IMR-90 (cell line): Measurements from ENCODE around the gene UEVLD. TPM values are rescaled to one million over a fixed set of nuclear protein-coding genes. Genes with fewer than 3 reads are reported as not detected.

ENCODE experiments used
- ATAC-seq: fragments of 200-7000 bp; cut with Tn5 transposase; 2 replicates; pipeline ENCODE4 v1.9.1; 2020; ENCODE audit warnings: low read depth, mild to moderate bottlenecking, moderate library complexity
- BruUV-seq: library from RNA; stranded (reverse); fragments of 400-500 nt; replicated peaks from 2 replicates; lab custom pipeline; 2021; lab: Mats Ljungman, UMichigan
- CTCF ChIA-PET: fragments of 300-600 bp; formaldehyde crosslinking; extraction: SDS; loops from one replicate; lab custom pipeline; 2021; ENCODE audit warnings: antibody characterized with exemption; lab: Yijun Ruan, JAX
- POLR2A ChIA-PET: fragments of 300-600 bp; sonication (Branson Sonifier 250); formaldehyde crosslinking; loops from one replicate; lab custom pipeline; 2022; ENCODE audit warnings: antibody characterized with exemption; ENCODE audit not compliant: unreplicated experiment; lab: Charles Lee
- DNase-seq: peaks from one replicate; pipeline ENCODE4 v3.0.0; 2013
- H2AFZ ChIP-seq: replicated peaks from 2 replicates; pipeline ENCODE3; 2013; ENCODE audit warnings: low read length, mild to moderate bottlenecking; ENCODE audit not compliant: poor library complexity
- H2AK5ac ChIP-seq: 2 replicates; pipeline ENCODE4 v1.6.1; 2013; ENCODE audit warnings: low read depth, low read length, inconsistent platforms
- H2AK9ac ChIP-seq: replicated peaks from 2 replicates; pipeline ENCODE3; 2013; ENCODE audit warnings: mild to moderate bottlenecking, low read depth, low read length, moderate library complexity; ENCODE audit not compliant: poor library complexity
- H2BK120ac ChIP-seq: 2 replicates; pipeline ENCODE4 v1.6.1; 2013; ENCODE audit warnings: low read depth, low read length, inconsistent platforms
- H2BK15ac ChIP-seq: 3 replicates; pipeline ENCODE4 v1.6.1; 2013; ENCODE audit warnings: low read depth, low read length, inconsistent platforms
- H2BK20ac ChIP-seq: 2 replicates; pipeline ENCODE4 v1.6.1; 2013; ENCODE audit warnings: low read depth, mild to moderate bottlenecking, inconsistent platforms, low read length, moderate library complexity
- H2BK5ac ChIP-seq: 2 replicates; pipeline ENCODE4 v1.6.1; 2013; ENCODE audit warnings: mild to moderate bottlenecking, low read depth, low read length, inconsistent platforms; ENCODE audit not compliant: poor library complexity, severe bottlenecking
- H3K14ac ChIP-seq: replicated peaks from 2 replicates; pipeline ENCODE4 v1.6.1; 2013; ENCODE audit warnings: low read depth, low read length, inconsistent platforms
- H3K18ac ChIP-seq: 2 replicates; pipeline ENCODE4 v1.6.1; 2013; ENCODE audit warnings: low read depth, low read length, control low read depth
- H3K23ac ChIP-seq: 2 replicates; pipeline ENCODE4 v1.6.1; 2013; ENCODE audit warnings: low read depth, low read length, inconsistent platforms
- H3K27ac ChIP-seq: 2 replicates; pipeline ENCODE4 v1.5.1; 2013; ENCODE audit warnings: mild to moderate bottlenecking, control low read depth, low read length; ENCODE audit not compliant: insufficient read depth
- H3K27me3 ChIP-seq: 2 replicates; pipeline ENCODE4 v1.6.1; 2013; ENCODE audit warnings: low read length; ENCODE audit not compliant: control insufficient read depth, insufficient read depth
- H3K36me3 ChIP-seq: 2 replicates; pipeline ENCODE4 v1.6.1; 2013; ENCODE audit warnings: low read length, mixed read lengths; ENCODE audit not compliant: control insufficient read depth, insufficient read depth
- H3K4ac ChIP-seq: 2 replicates; pipeline ENCODE4 v1.6.1; 2013; ENCODE audit warnings: low read depth, low read length, inconsistent platforms
- H3K4me1 ChIP-seq: 2 replicates; pipeline ENCODE4 v1.6.1; 2013; ENCODE audit warnings: low read length, mixed read lengths; ENCODE audit not compliant: control insufficient read depth, insufficient read depth
- H3K4me2 ChIP-seq: 2 replicates; pipeline ENCODE4 v1.6.1; 2013; ENCODE audit warnings: low read depth, mild to moderate bottlenecking, control low read depth, low read length, moderate library complexity
- H3K4me3 ChIP-seq: 2 replicates; pipeline ENCODE4 v1.5.1; 2013; ENCODE audit warnings: low read depth, mild to moderate bottlenecking, control low read depth, low read length, moderate library complexity; ENCODE audit not compliant: insufficient read depth
- H3K56ac ChIP-seq: 2 replicates; pipeline ENCODE4 v1.6.1; 2013; ENCODE audit warnings: low read length, inconsistent platforms; ENCODE audit not compliant: insufficient read depth; ENCODE audit errors: extremely low read depth
- H3K79me1 ChIP-seq, 2 experiments: 2 replicates each; pipeline ENCODE4 v1.6.1; 2013; ENCODE audit warnings: low read length in 2 of 2, inconsistent platforms in 1 of 2, low read depth in 1 of 2
- H3K9ac ChIP-seq: 2 replicates; pipeline ENCODE4 v1.6.1; 2013; ENCODE audit warnings: low read depth, low read length, control low read depth
- H3K9me1 ChIP-seq: 2 replicates; pipeline ENCODE4 v1.6.1; 2013; ENCODE audit warnings: low read length, inconsistent platforms; ENCODE audit not compliant: insufficient read depth
- H3K9me3 ChIP-seq: 2 replicates; pipeline ENCODE4 v1.6.1; 2013; ENCODE audit warnings: low read length; ENCODE audit not compliant: control insufficient read depth, insufficient read depth
- H4K20me1 ChIP-seq: 2 replicates; pipeline ENCODE4 v1.6.1; 2013; ENCODE audit warnings: low read length, inconsistent platforms; ENCODE audit not compliant: insufficient read depth
- H4K5ac ChIP-seq: 2 replicates; pipeline ENCODE4 v1.6.1; 2013; ENCODE audit warnings: mild to moderate bottlenecking, low read depth, low read length, control low read depth
- H4K8ac ChIP-seq, 2 experiments: 2 replicates each; pipeline ENCODE4 v1.6.1; 2013; ENCODE audit warnings: low read depth in 2 of 2, low read length in 2 of 2, control low read depth in 1 of 2, inconsistent platforms in 1 of 2
- H4K91ac ChIP-seq: 2 replicates; pipeline ENCODE4 v1.6.1; 2013; ENCODE audit warnings: low read depth, low read length, inconsistent platforms; ENCODE audit not compliant: insufficient read depth
- CEBPB ChIP-seq: IDR thresholded peaks from 2 replicates; pipeline ENCODE4 v1.6.1; 2012; ENCODE audit warnings: low read depth, low read length, improper control_type of control experiment
- CHD1 ChIP-seq: IDR thresholded peaks from 2 replicates; pipeline ENCODE4 v1.6.1; 2012; ENCODE audit warnings: low read depth, low read length, improper control_type of control experiment
- POLR2A ChIP-seq: IDR thresholded peaks from 2 replicates; pipeline ENCODE4 v1.6.1; 2012; ENCODE audit warnings: mild to moderate bottlenecking, low read depth, low read length
- RAD21 ChIP-seq: IDR thresholded peaks from 2 replicates; pipeline ENCODE4 v1.6.1; 2012; ENCODE audit warnings: low read length, improper control_type of control experiment
- RFX5 ChIP-seq: IDR thresholded peaks from 2 replicates; pipeline ENCODE4 v1.8.0; 2012; ENCODE audit warnings: low read depth, mild to moderate bottlenecking, low read length, moderate library complexity
- WGBS, 2 experiments: methylation state at CpG; one replicate each; pipeline versions ENCODE4 v1.1.5 to v1.1.7; 2013; ENCODE audit warnings: missing lambda C conversion rate in 2 of 2; ENCODE audit not compliant: insufficient read length in 1 of 2; ENCODE audit errors: extremely low coverage in 2 of 2; 5-methylcytosine and 5-hydroxymethylcytosine counted together
- dilution Hi-C: fragments of 300-500 bp; cut with HindIII; formaldehyde crosslinking; loops from one replicate; pipeline ENCODE4 v1.14.3; 2018; ENCODE audit warnings: low sequenced_read_pairs; ENCODE audit not compliant: unreplicated experiment
- in situ Hi-C: fragments of 300-500 bp; cut with MboI; formaldehyde crosslinking; loops from 3 replicates; pipeline ENCODE4 v1.14.3; 2019; ENCODE audit warnings: low sequenced_read_pairs, inconsistent platforms, mixed read lengths
- intact Hi-C: fragments of 100-400 bp; cut with micrococcal nuclease; formaldehyde crosslinking; loops from 2 replicates; pipeline ENCODE4 v1.10.0; 2022
- polyA plus RNA-seq, 3 experiments: library from polyadenylated mRNA; depleted of rRNA; stranded (reverse); fragments of >200 nt; gene quantifications; 2 replicates each; pipeline ENCODE4 v1.2.3, GENCODE V29; 2012; ENCODE audit warnings: low replicate concordance in 1 of 3
- total RNA-seq: library from RNA; depleted of rRNA; stranded (reverse); fragments of >200 nt; gene quantifications from 2 replicates; pipeline ENCODE4 v1.2.3, GENCODE V29; 2012; rRNA removed
- TF ChIP-seq, protein P1 (sequence below): fragments of 150-350 bp; IDR thresholded peaks from 2 replicates; pipeline ENCODE4 v1.6.1; 2017; ENCODE audit warnings: mild to moderate bottlenecking, antibody characterized with exemption, low read length, low read depth

The UEVLD gene
- total and polyA plus RNA-seq, 2 of the 4 experiments (the other 2 are of a cell fraction): 13.8 to 29.2 TPM

GRCh38 chr11:18485913-18486528 lies 102.5 kb downstream of the UEVLD start:
- no CpG with 5 or more reads among the region's 8 CpGs for WGBS, 2 experiments
- ATAC-seq: no peak

More at GRCh38 chr11:18485913-18486528, 102.5 kb downstream of the UEVLD start:
- Histone ChIP-seq H3K27me3 (no peaks in the 10 kb centered on the region), H4K91ac (no peak overlapping the region), H2BK120ac (no peak overlapping the region), H2AK9ac (no peak overlapping the region), H4K5ac (no peak overlapping the region), H2AK5ac (no peak overlapping the region), H3K4me1 (no peaks in the 10 kb centered on the region), H3K36me3 (peaks cover 33% of the 10 kb centered on the region), H2BK15ac (no peak overlapping the region), H3K9me3 (no peaks in the 10 kb centered on the region), H3K79me1 (peaks cover 3 to 10% of the 10 kb centered on the region in 2 experiments; a peak in 2 of 4 replicates), H2BK5ac (no peak overlapping the region), H3K9me1 (no peaks in the 10 kb centered on the region), H3K4ac (no peak overlapping the region), H3K27ac (no peak overlapping the region), H4K20me1 (no peaks in the 10 kb centered on the region), H3K56ac (no peak overlapping the region), H4K8ac (no peak overlapping the region), H3K9ac (no peak overlapping the region), H3K18ac (no peak overlapping the region), H3K23ac (no peak overlapping the region), H2AFZ (no peak overlapping the region), H3K4me3 (no peak overlapping the region), H3K14ac (no peak overlapping the region), H3K4me2 (no peak overlapping the region), H2BK20ac (no peak overlapping the region)
- no peak for DNase-seq
- intact Hi-C loops (no loop called here), dilution Hi-C loops (no loop called here), in situ Hi-C loops (no loop called here)
- ChIA-PET CTCF (no interaction called here), POLR2A (no interaction called here)
- BruUV-seq: no TSS peak
- no peak for TF ChIP-seq CHD1
- no peak for TF ChIP-seq RFX5
- TF ChIP-seq POLR2A: no peak
- TF ChIP-seq CEBPB: no peak
- no peak for TF ChIP-seq RAD21
- TF ChIP-seq, protein P1, sequence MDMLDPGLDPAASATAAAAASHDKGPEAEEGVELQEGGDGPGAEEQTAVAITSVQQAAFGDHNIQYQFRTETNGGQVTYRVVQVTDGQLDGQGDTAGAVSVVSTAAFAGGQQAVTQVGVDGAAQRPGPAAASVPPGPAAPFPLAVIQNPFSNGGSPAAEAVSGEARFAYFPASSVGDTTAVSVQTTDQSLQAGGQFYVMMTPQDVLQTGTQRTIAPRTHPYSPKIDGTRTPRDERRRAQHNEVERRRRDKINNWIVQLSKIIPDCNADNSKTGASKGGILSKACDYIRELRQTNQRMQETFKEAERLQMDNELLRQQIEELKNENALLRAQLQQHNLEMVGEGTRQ: no peak

Other genes starting within 250 kb of the UEVLD start
- 1,735 and 2,567 TPM in 2 replicates for gene LDHA, start 194.2 kb downstream of the UEVLD start, total RNA-seq
- 1,293 and 1,813 TPM in 2 replicates for gene LDHA, start 194.2 kb downstream of the UEVLD start, polyA plus RNA-seq (2012; rRNA removed)
- not detected in 2 replicates for gene LDHC, start 176.4 kb downstream of the UEVLD start, total RNA-seq
- gene LDHC, start 176.4 kb downstream of the UEVLD start, polyA plus RNA-seq (2012; rRNA removed): not detected in 2 replicates
- not detected in 2 replicates for gene LDHAL6A, start 132.9 kb downstream of the UEVLD start, total RNA-seq
- not detected in 2 replicates for gene LDHAL6A, start 132.9 kb downstream of the UEVLD start, polyA plus RNA-seq (2012; rRNA removed)
- gene TSG101, start 61.8 kb downstream of the UEVLD start, total RNA-seq: 67.4 and 76.4 TPM in 2 replicates
- 108 and 113 TPM in 2 replicates for gene TSG101, start 61.8 kb downstream of the UEVLD start, polyA plus RNA-seq (2012; rRNA removed)
- gene MISFA, start 11.1 kb upstream of the UEVLD start, total RNA-seq: 1.1 TPM in 1 of 2 replicates, not detected in the other
- gene MISFA, start 11.1 kb upstream of the UEVLD start, polyA plus RNA-seq (2012; rRNA removed): 0.38 and 0.69 TPM in 2 replicates
- 35.8 and 36.6 TPM in 2 replicates for gene SPTY2D1, start 45.6 kb upstream of the UEVLD start, total RNA-seq
- 10.3 and 12.4 TPM in 2 replicates for gene SPTY2D1, start 45.6 kb upstream of the UEVLD start, polyA plus RNA-seq (2012; rRNA removed)
- gene TMEM86A, start 110.0 kb upstream of the UEVLD start, total RNA-seq: 0.28 and 0.36 TPM in 2 replicates
- gene TMEM86A, start 110.0 kb upstream of the UEVLD start, polyA plus RNA-seq (2012; rRNA removed): 0.30 and 0.31 TPM in 2 replicates
- not detected in 2 replicates for gene IGSF22, start 137.5 kb upstream of the UEVLD start, total RNA-seq
- gene IGSF22, start 137.5 kb upstream of the UEVLD start, polyA plus RNA-seq (2012; rRNA removed): not detected in 2 replicates
- not detected in 2 replicates for gene PTPN5, start 203.1 kb upstream of the UEVLD start, total RNA-seq
- not detected in 2 replicates for gene PTPN5, start 203.1 kb upstream of the UEVLD start, polyA plus RNA-seq (2012; rRNA removed)